Endothelial cell (in vitro differentiated cells): ENCODE data around the gene UBFD1. TPM values are rescaled to one million over a fixed set of nuclear protein-coding genes. Genes with fewer than 3 reads are reported as not detected.

ENCODE experiments used
- DNase-seq: peaks from one replicate; pipeline ENCODE4 v3.0.0; 2021; ENCODE audit warnings: low spot score
- H3K27ac Mint-ChIP-seq: one replicate; pipeline ENCODE4 v1.8.0; 2021; ENCODE audit warnings: mixed read lengths, inconsistent platforms; ENCODE audit not compliant: unreplicated experiment
- H3K27me3 Mint-ChIP-seq: one replicate; pipeline ENCODE4 v1.8.0; 2021; ENCODE audit warnings: mild to moderate bottlenecking, moderate library complexity, mixed read lengths, inconsistent platforms; ENCODE audit not compliant: unreplicated experiment
- H3K36me3 Mint-ChIP-seq: one replicate; pipeline ENCODE4 v1.8.0; 2021; ENCODE audit warnings: mild to moderate bottlenecking, low read depth, mixed read lengths, inconsistent platforms; ENCODE audit not compliant: unreplicated experiment
- H3K4me1 Mint-ChIP-seq: one replicate; pipeline ENCODE4 v1.8.0; 2021; ENCODE audit warnings: mild to moderate bottlenecking, mixed read lengths, inconsistent platforms; ENCODE audit not compliant: unreplicated experiment
- H3K4me3 Mint-ChIP-seq: one replicate; pipeline ENCODE4 v1.8.0; 2021; ENCODE audit warnings: mild to moderate bottlenecking, mixed read lengths, inconsistent platforms; ENCODE audit not compliant: unreplicated experiment
- H3K9me3 Mint-ChIP-seq: one replicate; pipeline ENCODE4 v1.8.0; 2021; ENCODE audit warnings: mixed read lengths, inconsistent platforms; ENCODE audit not compliant: unreplicated experiment
- total RNA-seq: library from RNA; stranded (reverse); fragmentation: NEBNext Ultra II Directional; extraction: Animal tissue kit (Norgen Biotek cat#: 25700); gene quantifications from one replicate; pipeline ENCODE4 v1.2.1, GENCODE V29; 2021; ENCODE audit not compliant: unreplicated experiment
- TF ChIP-seq, protein P1 (sequence below): fragments of 200-600 bp; sonication (generic); IDR thresholded peaks from one replicate; pipeline ENCODE4 v1.5.0; 2021; ENCODE audit warnings: antibody characterized with exemption; ENCODE audit not compliant: unreplicated experiment

The UBFD1 gene
- total RNA-seq, 1 donor from 2014 or later: 89.1 TPM

- H3K36me3 Mint-ChIP-seq: no peaks in the 10 kb centered on the region
Measured at GRCh38 chr16:23515881-23516280, 41.6 kb upstream of the UBFD1 start.

GRCh38 chr16:23516366-23517137 lies 41.0 kb upstream of the UBFD1 start:
- peaks cover 1% of the 10 kb centered on the region for H3K27me3 Mint-ChIP-seq
- no peaks in the 10 kb centered on the region for H3K4me1 Mint-ChIP-seq
- TF ChIP-seq, protein P1, sequence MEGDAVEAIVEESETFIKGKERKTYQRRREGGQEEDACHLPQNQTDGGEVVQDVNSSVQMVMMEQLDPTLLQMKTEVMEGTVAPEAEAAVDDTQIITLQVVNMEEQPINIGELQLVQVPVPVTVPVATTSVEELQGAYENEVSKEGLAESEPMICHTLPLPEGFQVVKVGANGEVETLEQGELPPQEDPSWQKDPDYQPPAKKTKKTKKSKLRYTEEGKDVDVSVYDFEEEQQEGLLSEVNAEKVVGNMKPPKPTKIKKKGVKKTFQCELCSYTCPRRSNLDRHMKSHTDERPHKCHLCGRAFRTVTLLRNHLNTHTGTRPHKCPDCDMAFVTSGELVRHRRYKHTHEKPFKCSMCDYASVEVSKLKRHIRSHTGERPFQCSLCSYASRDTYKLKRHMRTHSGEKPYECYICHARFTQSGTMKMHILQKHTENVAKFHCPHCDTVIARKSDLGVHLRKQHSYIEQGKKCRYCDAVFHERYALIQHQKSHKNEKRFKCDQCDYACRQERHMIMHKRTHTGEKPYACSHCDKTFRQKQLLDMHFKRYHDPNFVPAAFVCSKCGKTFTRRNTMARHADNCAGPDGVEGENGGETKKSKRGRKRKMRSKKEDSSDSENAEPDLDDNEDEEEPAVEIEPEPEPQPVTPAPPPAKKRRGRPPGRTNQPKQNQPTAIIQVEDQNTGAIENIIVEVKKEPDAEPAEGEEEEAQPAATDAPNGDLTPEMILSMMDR: no peak
- no peak for DNase-seq
- H3K4me3 Mint-ChIP-seq: no peak overlapping the region
- no peak overlapping the region for H3K27ac Mint-ChIP-seq
- H3K9me3 Mint-ChIP-seq: no peaks in the 10 kb centered on the region
- H3K36me3 Mint-ChIP-seq: no peaks in the 10 kb centered on the region

More at GRCh38 chr16:23515881-23516280, 41.6 kb upstream of the UBFD1 start:
- Mint-ChIP-seq H3K27me3 (peaks cover 1% of the 10 kb centered on the region), H3K4me1 (no peaks in the 10 kb centered on the region), H3K4me3 (no peak overlapping the region), H3K9me3 (no peaks in the 10 kb centered on the region), H3K27ac (no peak overlapping the region)
- TF ChIP-seq, protein P1: no peak
- DNase-seq: no peak

DNA sequence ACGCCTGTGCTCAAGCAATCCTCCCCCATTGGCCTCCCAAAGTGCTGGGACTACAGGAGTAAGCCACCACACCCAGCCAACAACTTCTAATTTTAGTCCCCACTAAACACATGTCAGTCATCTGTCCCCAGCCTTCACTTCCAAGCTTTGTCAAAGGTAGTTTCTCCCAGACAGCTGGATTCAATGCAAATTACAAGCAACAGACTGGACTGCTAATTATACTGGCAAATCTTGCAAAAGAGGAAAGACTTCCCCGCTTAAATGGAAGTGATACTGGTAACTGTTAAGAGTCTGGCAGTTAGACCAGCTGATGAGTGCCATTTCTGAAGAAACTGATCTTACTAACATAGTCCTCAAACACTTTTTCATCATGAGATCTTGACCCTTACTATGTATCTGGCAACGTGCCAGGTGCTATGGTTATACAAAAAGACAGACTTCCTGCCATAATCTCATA lies 39.1 kb upstream of the UBFD1 start:
- Mint-ChIP-seq H3K4me1 (no peaks in the 10 kb centered on the region), H3K9me3 (no peaks in the 10 kb centered on the region), H3K27ac (no peak overlapping the region), H3K27me3 (peaks cover 4% of the 10 kb centered on the region), H3K36me3 (peaks cover 6% of the 10 kb centered on the region), H3K4me3 (no peak overlapping the region)
- no peak for DNase-seq
- TF ChIP-seq, protein P1: no peak

GRCh38 chr16:23519282-23519681 lies 38.2 kb upstream of the UBFD1 start:
- Mint-ChIP-seq H3K36me3 (peaks cover 13% of the 10 kb centered on the region), H3K9me3 (no peaks in the 10 kb centered on the region), H3K27me3 (peaks cover 4% of the 10 kb centered on the region), H3K4me1 (no peaks in the 10 kb centered on the region), H3K27ac (no peak overlapping the region), H3K4me3 (no peak overlapping the region)
- TF ChIP-seq, protein P1: no peak
- no peak for DNase-seq

GRCh38 chr16:23520500-23520899 lies 37.0 kb upstream of the UBFD1 start:
- Mint-ChIP-seq H3K27me3 (peaks cover 3% of the 10 kb centered on the region), H3K27ac (no peak overlapping the region), H3K9me3 (no peaks in the 10 kb centered on the region), H3K36me3 (peaks cover 22% of the 10 kb centered on the region), H3K4me1 (no peaks in the 10 kb centered on the region), H3K4me3 (no peak overlapping the region)
- TF ChIP-seq, protein P1: no peak
- no peak for DNase-seq
